GM18861 (cell line): ENCODE data around the gene MARK2.
"Not testable (repeated sequence)": the region's sequence is repeated elsewhere in the genome, so short reads cannot be mapped to it uniquely, and the experiment has no call there.

ENCODE experiments used
- ATAC-seq: cut with Tn5 transposase; IDR thresholded peaks from one replicate; pipeline ENCODE4 v1.9.1; 2021; ENCODE audit not compliant: unreplicated experiment

The MARK2 gene

GRCh38 chr11:63838678-63839507 lies at the start of gene MARK2:
Gene MARK2 (plus strand): TSS chr11:63839110. CDS start chr11:63839507, 397 bp downstream.
- peak; percentile 51 for ATAC-seq

- no peak for ATAC-seq
Observed at GRCh38 chr11:63791495-63792167, 47.3 kb upstream of the MARK2 start.

- no peak for ATAC-seq
Observed at GRCh38 chr11:63793161-63793560, 45.7 kb upstream of the MARK2 start.

- no peak for ATAC-seq
Observed at GRCh38 chr11:63795066-63795465, 43.8 kb upstream of the MARK2 start.

- no peak for ATAC-seq
Observed at GRCh38 chr11:63800921-63801320, 38.0 kb upstream of the MARK2 start.

- ATAC-seq = no peak
Observed at GRCh38 chr11:63802637-63803414, 36.1 kb upstream of the MARK2 start.

- no peak for ATAC-seq
Observed at GRCh38 chr11:63804259-63804658, 34.7 kb upstream of the MARK2 start.

- no peak for ATAC-seq
Observed at GRCh38 chr11:63805844-63806415, 33.0 kb upstream of the MARK2 start.

GRCh38 chr11:63810383-63810782 lies 28.5 kb upstream of the MARK2 start:
- ATAC-seq = not testable (repeated sequence)

- ATAC-seq = no peak
Observed at GRCh38 chr11:63811522-63811921, 27.4 kb upstream of the MARK2 start.

- ATAC-seq = peak; percentile 77
Observed at GRCh38 chr11:63813035-63813562, 25.8 kb upstream of the MARK2 start, which contains the start of gene SPINDOC. Gene SPINDOC (plus strand): TSS chr11:63813456. CDS start chr11:63813687, 231 bp downstream.

GRCh38 chr11:63813563-63814382 lies 25.1 kb upstream of the MARK2 start:
- ATAC-seq = peak; percentile 33

- no peak for ATAC-seq
Observed at GRCh38 chr11:63814383-63814736, 24.6 kb upstream of the MARK2 start.

GRCh38 chr11:63816166-63816565 lies 22.7 kb upstream of the MARK2 start:
- ATAC-seq = no peak

- no peak for ATAC-seq
Observed at GRCh38 chr11:63816732-63817131, 22.2 kb upstream of the MARK2 start.

GRCh38 chr11:63817758-63818498 lies 21.0 kb upstream of the MARK2 start:
- no peak for ATAC-seq

GRCh38 chr11:63818609-63819008 lies 20.3 kb upstream of the MARK2 start:
- ATAC-seq = no peak

GRCh38 chr11:63821411-63821810 lies 17.5 kb upstream of the MARK2 start:
- no peak for ATAC-seq

- ATAC-seq = no peak
Observed at GRCh38 chr11:63826471-63827190, 12.3 kb upstream of the MARK2 start.
